Measurements from ENCODE around the gene PPM1J. TPM values are rescaled to one million over a fixed set of nuclear protein-coding genes. Genes with fewer than 3 reads are reported as not detected.
A peak's percentile ranks its signal among the peaks of the same experiment; 100 is the strongest.

Gene PPM1J
- total RNA-seq, 1 donor from 2014 or later = 0.85 TPM

DNA sequence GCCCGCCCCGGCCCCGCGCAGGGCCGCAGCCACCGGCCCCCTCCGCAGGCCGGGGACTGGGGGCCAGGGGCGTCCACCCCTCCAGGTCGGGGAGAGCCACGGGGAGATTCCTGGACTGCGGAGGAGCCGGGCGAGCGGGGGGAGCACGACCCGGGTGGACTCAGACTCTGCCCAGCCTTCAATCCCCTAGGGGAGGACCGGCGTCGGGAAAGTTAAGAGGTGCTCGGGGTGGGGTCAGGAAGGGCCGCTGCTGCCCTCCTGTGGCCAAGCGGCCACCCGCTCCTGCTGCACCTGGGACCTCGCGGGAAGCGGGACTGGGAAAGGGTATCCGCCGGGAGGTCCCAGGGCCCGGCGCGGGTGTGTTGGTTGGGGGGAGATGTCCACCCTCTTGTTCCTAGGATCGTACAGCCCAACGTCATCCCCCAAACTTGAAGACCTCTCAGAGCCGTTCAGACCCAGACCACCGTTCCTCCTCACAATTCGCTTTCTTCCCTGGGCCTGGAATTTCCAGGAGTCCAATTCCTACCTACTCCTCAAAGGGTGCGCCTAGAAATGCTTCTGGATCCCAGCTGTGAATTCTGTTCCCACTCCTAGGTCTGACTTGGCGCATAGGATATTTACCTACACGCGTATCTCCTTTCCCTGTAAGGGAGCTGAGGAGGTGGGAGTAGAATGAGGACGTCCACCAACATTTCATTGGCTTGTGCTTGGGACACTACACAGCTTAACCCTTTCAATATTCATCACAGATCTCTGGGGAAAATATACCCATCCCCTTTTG is 7.7 kb downstream of the PPM1J start:
- H3K4me1 Mint-ChIP-seq (ENCODE audit: low read depth) = peaks cover 43% of the 10 kb centered on the region
- peaks cover 3% of the 10 kb centered on the region for H3K36me3 Mint-ChIP-seq (ENCODE audit: low read depth)
- no peaks in the 10 kb centered on the region for H3K9me3 Mint-ChIP-seq (ENCODE audit: low read depth)
- no peak for DNase-seq (ENCODE audit: low spot score)
- H3K27ac Mint-ChIP-seq (ENCODE audit: unreplicated experiment) = peak overlapping the region; percentile 89
- TF ChIP-seq, protein P1, sequence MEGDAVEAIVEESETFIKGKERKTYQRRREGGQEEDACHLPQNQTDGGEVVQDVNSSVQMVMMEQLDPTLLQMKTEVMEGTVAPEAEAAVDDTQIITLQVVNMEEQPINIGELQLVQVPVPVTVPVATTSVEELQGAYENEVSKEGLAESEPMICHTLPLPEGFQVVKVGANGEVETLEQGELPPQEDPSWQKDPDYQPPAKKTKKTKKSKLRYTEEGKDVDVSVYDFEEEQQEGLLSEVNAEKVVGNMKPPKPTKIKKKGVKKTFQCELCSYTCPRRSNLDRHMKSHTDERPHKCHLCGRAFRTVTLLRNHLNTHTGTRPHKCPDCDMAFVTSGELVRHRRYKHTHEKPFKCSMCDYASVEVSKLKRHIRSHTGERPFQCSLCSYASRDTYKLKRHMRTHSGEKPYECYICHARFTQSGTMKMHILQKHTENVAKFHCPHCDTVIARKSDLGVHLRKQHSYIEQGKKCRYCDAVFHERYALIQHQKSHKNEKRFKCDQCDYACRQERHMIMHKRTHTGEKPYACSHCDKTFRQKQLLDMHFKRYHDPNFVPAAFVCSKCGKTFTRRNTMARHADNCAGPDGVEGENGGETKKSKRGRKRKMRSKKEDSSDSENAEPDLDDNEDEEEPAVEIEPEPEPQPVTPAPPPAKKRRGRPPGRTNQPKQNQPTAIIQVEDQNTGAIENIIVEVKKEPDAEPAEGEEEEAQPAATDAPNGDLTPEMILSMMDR (IDR thresholded peaks at IDR 0.05) = peak; percentile 89
- H3K27me3 Mint-ChIP-seq (ENCODE audit: low read depth) = no peaks in the 10 kb centered on the region
- H3K4me3 Mint-ChIP-seq (ENCODE audit: unreplicated experiment) = peak overlapping the region; percentile 70

DNA sequence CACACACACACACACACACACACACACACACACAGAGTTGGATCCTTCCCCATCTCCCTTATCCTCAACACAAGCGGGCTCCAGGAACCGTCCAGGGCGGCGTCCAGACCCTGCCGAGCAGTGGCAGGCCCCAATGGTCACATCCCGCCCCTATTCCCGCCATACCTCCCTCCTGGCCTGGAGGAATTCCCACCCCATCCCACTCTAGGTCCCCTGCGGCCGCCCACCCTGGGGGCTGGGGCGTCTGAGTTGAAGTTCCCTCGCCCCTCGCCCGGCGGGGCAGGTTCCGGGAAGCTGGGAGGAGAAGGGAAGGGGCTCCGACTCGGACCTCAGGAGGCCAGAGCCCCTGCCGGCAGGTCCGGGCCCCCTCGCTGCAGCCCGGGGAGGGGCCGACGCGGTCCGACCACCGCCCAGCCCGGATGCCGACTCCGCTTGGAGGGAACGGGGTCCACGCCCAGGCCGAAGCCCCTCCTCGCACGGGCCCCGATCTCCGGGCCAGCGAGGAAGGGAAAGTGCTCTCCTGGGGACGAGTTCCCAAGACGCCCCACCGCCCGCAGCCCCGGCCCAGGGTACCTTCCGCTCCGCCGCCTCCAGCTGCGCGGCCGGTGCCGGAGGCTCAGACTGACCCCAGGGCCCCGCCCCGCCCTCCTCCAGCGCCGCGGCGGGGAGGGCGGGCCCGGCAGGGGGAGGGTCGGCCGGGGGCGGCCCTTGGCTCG is 8.5 kb downstream of the PPM1J start, which contains the start of gene RHOC:
Gene RHOC, minus strand, starts transcription at position 623 of the 716 bp plus-strand sequence. CDS start 3,328 bp downstream, outside the sequence.
- H3K9me3 Mint-ChIP-seq (ENCODE audit: low read depth) = no peaks in the 10 kb centered on the region
- peaks cover 8% of the 10 kb centered on the region for H3K36me3 Mint-ChIP-seq (ENCODE audit: low read depth)
- no peaks in the 10 kb centered on the region for H3K27me3 Mint-ChIP-seq (ENCODE audit: low read depth)
- peaks cover 51% of the 10 kb centered on the region for H3K4me1 Mint-ChIP-seq (ENCODE audit: low read depth)
- TF ChIP-seq, protein P1 (IDR thresholded peaks at IDR 0.05) = no peak
- peak within 1 kb of the TSS; percentile 71 for H3K4me3 Mint-ChIP-seq (ENCODE audit: unreplicated experiment)
- H3K27ac Mint-ChIP-seq (ENCODE audit: unreplicated experiment) = peak within 1 kb of the TSS; percentile 90
- no peak for DNase-seq (ENCODE audit: low spot score)

DNA sequence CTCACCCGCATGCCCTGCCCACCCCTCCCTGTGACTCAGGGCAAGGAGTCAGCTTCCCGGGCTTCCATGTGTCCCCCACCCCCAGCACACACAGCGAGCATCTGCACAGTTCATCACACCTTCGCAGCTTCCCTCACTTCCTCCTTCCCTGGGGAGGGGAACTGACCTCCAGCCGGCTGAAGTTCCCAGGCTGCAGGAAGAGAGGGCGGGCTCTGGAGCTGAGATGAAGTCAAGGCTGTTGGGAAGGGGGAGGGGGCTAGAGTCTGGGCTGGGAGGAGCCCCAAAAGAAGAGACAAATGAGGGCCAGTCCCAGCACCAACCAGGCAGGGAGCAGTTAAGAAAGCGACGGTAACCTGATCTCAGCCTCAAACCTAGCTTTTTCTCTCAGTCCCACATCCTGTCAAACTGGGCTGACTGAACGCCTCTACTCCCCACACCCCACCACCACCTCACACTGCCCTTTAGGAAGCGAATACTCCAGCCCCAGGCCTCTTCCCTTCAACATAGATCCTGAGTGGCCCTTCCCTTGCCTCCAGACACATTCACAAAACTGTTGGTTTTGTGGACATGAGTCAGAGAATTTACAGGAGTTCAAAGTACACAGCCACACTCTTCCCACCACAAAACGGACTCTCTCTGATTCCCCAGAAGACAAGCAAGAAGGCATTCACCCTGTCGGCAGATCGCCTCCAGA is 10.1 kb downstream of the PPM1J start:
- Mint-ChIP-seq H3K36me3 (ENCODE audit: low read depth) (peaks cover 11% of the 10 kb centered on the region), H3K9me3 (ENCODE audit: low read depth) (no peaks in the 10 kb centered on the region), H3K4me3 (ENCODE audit: unreplicated experiment) (peak overlapping the region; percentile 71), H3K4me1 (ENCODE audit: low read depth) (peaks cover 66% of the 10 kb centered on the region), H3K27ac (ENCODE audit: unreplicated experiment) (peak overlapping the region; percentile 90), H3K27me3 (ENCODE audit: low read depth) (no peaks in the 10 kb centered on the region)
- TF ChIP-seq, protein P1 (IDR thresholded peaks at IDR 0.05) = no peak
- DNase-seq (ENCODE audit: low spot score) = no peak

DNA sequence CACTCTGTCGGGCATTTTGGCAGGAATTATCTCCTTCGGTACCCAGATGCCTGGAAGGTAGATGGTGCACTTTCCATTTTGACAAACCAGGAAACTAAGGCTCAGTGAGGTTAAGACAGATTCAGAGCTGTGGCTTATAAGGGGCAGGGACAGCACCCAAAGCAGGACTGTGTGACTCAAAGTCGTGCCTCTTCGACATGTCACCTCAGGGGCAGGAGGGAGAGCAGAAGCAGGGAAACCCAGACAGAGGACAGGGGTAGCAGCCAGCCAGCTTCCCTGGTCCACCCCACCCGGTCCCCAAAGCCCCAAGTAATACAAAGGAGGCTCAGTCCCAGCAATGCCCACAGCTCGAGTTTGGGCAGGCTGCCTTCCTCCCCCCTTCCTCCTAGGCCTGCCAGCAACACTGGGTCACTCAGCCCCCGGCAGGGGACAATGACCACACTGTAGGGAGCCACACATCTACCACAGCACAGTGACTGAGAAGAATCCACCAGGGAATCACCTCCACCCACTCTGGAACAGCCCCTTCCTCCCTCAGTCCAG is 10.7 kb downstream of the PPM1J start:
- H3K9me3 Mint-ChIP-seq (ENCODE audit: low read depth) = no peaks in the 10 kb centered on the region
- peak overlapping the region; percentile 71 for H3K4me3 Mint-ChIP-seq (ENCODE audit: unreplicated experiment)
- H3K4me1 Mint-ChIP-seq (ENCODE audit: low read depth) = peaks cover 73% of the 10 kb centered on the region
- no peaks in the 10 kb centered on the region for H3K27me3 Mint-ChIP-seq (ENCODE audit: low read depth)
- no peak for DNase-seq (ENCODE audit: low spot score)
- peaks cover 15% of the 10 kb centered on the region for H3K36me3 Mint-ChIP-seq (ENCODE audit: low read depth)
- TF ChIP-seq, protein P1 (IDR thresholded peaks at IDR 0.05) = no peak
- peak overlapping the region; percentile 90 for H3K27ac Mint-ChIP-seq (ENCODE audit: unreplicated experiment)

DNA sequence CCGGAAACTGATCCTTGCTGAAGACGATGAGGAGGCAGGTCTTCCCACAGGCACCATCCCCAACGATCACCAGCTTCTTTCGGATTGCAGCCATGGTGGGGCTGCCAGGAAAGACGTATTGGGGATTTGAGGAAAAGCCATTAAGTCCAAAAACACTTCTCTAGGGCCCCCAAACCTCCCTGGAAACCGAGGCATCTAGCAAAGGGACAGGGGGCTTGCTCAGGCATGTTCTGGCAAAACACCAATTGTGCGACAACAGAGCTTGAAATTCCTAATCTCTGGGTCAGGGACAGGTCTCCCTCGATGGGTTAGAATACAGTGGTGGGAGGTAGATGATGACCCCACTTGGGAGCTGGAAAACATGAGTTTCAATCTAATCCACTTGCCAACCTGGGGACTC is 11.4 kb downstream of the PPM1J start:
- Mint-ChIP-seq H3K27ac (ENCODE audit: unreplicated experiment) (peak overlapping the region; percentile 90), H3K36me3 (ENCODE audit: low read depth) (peaks cover 17% of the 10 kb centered on the region), H3K4me1 (ENCODE audit: low read depth) (peaks cover 78% of the 10 kb centered on the region), H3K4me3 (ENCODE audit: unreplicated experiment) (peak overlapping the region; percentile 71), H3K27me3 (ENCODE audit: low read depth) (no peaks in the 10 kb centered on the region), H3K9me3 (ENCODE audit: low read depth) (no peaks in the 10 kb centered on the region)
- TF ChIP-seq, protein P1 (IDR thresholded peaks at IDR 0.05) = no peak
- no peak for DNase-seq (ENCODE audit: low spot score)
